HG02840 (cell line): ENCODE measurements around the gene ANKFN1.

Experiments used
- ATAC-seq: cut with Tn5 transposase; IDR thresholded peaks from one replicate; pipeline ENCODE4 v1.9.1; 2021; ENCODE audit warnings: mild to moderate bottlenecking, moderate library complexity, moderate number of reproducible peaks; ENCODE audit not compliant: unreplicated experiment, low FRiP score

Gene ANKFN1

DNA sequence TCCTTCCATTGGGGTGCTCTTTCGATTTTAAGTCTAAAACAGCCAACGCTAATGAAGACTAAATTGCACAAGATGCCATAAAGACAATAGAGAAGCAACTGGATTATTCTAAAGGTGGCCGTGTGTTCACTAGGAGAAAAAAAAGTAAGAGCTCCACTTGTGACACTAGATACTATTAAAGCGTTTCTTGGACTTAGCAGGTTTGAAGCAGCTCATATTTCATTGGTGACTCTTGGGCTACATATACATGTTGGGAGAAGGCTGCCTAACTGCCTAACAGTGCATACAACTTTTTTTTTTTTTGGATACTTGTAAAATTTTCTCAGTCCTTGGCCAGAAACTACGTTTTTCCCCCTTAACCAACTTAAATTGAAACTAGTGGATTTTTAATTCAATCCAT is 328.4 kb downstream of the ANKFN1 start:
- no peak for ATAC-seq

- no peak for ATAC-seq
Observed at GRCh38 chr17:56482229-56482628, 329.0 kb downstream of the ANKFN1 start.

DNA sequence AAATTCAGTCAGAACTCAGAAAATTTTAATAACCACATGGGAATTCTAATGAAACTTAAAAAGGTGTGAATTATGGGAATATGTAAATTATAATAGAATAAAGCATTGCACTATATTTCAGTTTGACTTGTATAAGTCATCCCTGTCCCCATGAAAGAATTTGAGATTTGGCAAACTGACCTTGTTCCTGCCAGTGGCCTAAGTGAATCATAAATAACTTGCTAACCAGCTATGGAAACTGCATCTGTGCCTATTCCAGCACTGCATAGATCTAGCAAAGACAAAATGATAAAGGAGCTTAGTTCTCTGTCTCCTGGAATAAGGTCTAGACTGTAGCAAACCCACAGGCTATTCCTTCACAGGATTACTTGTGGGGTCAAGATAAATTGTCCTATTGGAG is 333.5 kb downstream of the ANKFN1 start:
- ATAC-seq = no peak

DNA sequence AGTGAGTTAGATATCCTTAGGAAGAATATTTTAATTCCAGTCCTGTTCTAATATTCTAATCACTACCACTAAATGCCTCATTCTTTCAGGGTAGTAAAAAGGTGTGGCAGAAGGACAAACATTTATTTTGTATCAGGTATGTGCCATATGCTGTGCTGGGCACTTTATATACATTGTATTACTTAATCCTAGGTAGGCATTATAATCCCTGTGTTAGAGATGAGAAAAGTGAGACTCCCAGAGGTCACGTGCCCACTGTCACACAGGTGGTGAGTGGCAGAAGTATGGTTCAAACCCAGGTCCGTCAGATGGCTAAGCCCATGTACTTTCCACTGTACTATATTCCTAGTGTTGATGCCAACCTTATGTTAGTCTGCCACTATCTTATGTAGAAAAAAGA is 335.5 kb downstream of the ANKFN1 start:
- no peak for ATAC-seq

DNA sequence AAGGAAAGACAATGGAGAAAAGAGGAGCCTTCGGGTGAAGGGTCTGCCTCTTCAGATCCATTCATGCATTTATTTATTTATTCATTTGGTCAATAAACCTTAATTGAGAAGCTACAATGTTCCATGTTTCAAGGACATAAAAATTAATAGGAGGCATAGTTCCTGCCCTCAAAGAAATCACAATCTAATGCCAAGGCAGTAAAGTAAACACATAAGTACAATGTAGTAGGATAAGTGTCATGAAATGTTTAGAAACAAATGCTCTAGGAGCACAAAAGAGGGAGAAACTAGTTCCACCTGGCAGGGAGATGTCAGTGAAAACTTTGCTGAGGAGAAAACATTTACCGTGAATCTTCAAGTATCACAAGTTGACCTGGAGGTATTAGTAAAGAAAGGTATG is 336.7 kb downstream of the ANKFN1 start:
- no peak for ATAC-seq

DNA sequence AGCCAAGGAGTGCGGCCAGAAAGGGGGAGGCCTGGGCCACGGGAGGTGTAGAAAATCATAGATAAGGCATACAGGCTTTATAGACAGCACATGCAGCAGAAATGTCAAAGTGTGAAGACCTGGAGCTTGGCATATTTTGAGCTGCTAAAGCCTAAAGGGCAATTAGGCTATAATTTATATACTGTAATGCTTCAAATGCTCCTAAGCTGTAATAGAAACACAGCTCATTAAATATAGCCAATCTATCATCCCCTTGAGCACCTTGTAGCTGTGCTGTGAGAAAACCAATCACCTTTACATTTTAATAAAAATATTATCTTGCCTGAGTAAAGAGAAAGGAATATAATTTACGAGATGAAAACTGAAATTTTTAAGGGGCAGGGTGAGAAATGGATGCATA is 342.3 kb downstream of the ANKFN1 start:
- ATAC-seq = no peak

- ATAC-seq = no peak
Observed at GRCh38 chr17:56497132-56497531, 343.9 kb downstream of the ANKFN1 start.

DNA sequence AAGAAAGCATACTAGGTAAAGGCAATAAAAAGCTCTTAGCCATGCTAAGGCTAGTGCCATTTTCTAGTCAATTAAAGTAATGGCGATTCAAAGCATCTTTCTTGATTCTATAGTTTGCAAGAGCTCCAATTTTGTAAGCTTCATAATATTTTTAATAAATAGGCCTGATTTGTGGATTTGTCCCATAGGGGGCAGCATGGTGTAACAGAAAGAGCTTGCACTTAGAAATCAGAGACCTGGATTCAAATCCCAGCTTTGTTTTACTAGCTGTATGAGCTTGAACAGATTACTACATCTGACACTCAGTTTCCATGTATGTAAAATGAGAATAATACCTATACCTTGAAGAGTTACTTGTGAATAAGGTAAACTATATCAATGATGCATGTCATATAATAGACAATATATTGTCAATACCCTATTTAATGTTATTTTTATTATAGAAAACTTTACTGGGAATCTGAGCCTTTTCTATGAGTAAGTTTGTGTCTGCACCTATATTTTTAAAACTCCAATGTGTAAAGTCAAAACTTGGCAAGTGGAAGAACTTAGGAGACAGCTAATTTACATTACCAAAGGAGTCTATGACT is 346.6 kb downstream of the ANKFN1 start:
- no peak for ATAC-seq

- no peak for ATAC-seq
Observed at GRCh38 chr17:56502120-56502654, 348.9 kb downstream of the ANKFN1 start.

DNA sequence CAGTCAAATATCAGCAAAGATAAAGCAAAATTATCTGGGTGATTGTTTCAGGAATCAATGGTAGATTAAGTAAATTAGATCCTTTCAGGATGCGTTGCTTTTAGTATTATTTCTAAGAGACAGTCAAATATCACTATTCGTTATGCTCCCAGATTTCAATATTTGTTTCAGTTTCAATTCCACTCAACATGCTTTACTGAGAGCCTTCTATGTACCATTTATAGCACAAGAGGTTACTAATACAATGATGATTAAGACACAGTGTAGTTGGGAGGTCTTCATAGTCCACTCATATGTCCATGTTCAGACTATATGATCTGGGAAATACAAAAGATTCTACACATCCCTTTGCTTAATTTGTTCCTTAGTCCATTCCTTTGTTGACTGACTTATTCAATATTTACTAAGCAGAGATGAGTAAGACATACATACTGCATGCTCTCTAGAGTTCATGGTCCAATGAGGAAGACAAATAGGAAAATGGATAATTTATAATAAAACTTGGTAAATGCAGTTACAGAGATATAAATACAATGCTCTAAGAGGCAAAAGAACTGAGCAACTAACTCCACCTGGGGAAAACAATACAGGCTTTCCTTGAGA is 352.0 kb downstream of the ANKFN1 start:
- no peak for ATAC-seq

DNA sequence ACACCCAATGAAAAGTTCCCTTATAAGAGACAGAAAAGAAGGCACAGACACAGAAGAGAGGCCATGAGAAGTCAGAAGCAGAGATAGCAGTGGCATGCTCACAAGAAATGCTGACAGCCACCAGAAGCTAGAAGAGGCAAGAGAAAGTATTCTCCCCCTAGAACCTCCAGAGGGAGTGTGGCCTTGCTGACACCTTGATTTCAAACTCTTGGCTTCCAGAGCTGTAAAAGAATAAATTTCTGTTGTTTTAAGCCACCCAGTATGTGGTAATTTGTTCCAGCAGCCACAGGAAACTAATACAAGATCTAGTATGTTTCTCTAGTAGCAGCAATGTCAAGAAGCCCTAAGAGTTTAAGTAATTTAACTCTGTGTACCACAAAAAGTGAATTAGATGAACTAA is 353.1 kb downstream of the ANKFN1 start:
- no peak for ATAC-seq

- no peak for ATAC-seq
Observed at GRCh38 chr17:56510554-56511342, 357.5 kb downstream of the ANKFN1 start.

DNA sequence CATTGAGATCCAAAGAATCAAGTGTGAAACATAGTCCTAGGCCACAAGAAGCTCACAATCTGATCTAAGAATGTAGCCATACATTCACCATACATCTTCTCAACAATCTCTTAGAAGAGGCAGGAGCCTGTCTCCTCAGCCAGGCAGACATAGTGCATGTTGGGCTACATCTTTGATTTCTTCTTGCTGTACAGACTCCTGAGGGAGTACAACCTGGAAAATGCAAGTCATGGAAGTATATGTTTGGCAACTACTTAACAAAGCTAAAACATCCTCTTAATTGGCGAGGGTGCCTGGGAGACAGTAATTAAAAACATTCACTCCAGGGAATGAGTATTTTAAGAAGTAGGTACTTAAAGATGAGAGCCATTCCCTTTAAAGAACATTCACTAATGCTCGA is 361.0 kb downstream of the ANKFN1 start:
- no peak for ATAC-seq

GRCh38 chr17:56514899-56515298 is 361.6 kb downstream of the ANKFN1 start:
- no peak for ATAC-seq

DNA sequence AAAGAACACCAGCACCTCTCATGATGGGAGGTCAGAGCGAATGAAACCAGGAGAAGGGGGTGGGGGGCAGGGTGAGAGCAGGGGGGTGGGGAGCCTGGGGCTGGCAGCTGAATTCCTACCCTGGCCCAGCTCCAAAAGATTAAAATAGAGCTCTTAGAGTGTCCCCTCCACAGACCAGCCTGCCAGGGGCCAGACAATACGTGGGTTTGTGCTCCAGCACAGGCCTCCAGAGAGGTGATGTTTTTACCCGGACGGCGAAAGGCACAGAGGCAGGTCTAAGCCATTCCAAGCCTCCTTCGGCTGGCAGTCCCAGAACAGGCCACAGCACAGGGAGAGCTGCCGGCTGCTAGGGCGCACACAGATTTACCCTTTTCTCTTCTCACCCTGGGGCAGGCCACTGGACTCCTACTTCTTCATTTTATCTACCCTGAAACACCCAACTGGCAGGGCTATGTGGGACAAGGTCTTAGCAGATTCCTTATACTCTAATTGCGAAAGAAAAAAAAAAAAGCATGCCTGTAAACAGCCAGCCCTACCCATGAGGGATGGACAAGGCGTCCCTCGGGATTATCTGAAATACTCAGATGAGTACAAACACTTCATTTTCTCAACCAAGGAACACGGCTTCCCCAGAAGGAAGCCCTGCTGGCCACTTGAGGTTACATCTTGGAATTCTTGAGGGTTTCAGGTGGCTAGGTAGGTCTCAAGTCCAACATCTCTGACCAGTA is 368.3 kb downstream of the ANKFN1 start:
- ATAC-seq = no peak

- no peak for ATAC-seq
Observed at GRCh38 chr17:56523042-56523441, 369.8 kb downstream of the ANKFN1 start.

DNA sequence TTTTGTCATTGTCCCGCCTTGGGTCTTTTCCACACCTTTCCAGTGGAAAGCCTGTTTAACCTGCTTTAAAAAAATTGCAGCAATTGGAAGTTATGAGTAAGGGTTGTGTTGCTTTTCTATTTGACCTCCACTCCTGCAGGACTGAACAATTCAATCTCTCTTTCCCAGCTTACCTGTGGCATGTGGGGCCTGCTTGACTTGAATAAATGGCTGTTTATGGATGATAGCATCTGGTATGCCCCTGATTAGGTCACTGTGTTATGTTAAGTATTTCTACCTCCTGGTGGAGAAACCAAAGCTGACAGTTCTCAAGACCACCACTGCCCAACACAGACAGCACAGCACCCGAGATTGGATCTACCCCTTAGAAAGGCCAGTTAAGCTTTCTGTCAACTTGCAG is 375.4 kb downstream of the ANKFN1 start:
- no peak for ATAC-seq

GRCh38 chr17:56532926-56533325 is 379.7 kb downstream of the ANKFN1 start:
- no peak for ATAC-seq

DNA sequence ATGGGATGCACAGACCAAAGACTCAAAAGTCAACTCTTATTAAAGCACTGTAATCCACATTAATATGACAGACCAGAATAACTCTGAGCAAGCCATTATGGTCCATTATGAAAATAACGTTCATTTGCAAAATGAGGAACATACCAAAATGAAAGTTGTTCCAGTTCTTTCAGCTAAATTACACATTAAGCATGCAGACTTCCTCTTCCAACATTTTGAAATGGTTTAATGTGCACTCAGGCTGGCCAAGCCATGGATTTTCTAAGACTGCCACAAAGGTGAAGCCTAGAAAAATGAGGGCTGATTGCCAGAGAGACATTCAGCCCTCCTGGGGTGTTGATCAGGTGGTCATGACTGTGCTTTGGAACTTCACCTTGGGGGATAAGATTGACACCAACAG is 383.5 kb downstream of the ANKFN1 start:
- no peak for ATAC-seq

GRCh38 chr17:56540836-56541235 is 387.6 kb downstream of the ANKFN1 start:
- no peak for ATAC-seq

DNA sequence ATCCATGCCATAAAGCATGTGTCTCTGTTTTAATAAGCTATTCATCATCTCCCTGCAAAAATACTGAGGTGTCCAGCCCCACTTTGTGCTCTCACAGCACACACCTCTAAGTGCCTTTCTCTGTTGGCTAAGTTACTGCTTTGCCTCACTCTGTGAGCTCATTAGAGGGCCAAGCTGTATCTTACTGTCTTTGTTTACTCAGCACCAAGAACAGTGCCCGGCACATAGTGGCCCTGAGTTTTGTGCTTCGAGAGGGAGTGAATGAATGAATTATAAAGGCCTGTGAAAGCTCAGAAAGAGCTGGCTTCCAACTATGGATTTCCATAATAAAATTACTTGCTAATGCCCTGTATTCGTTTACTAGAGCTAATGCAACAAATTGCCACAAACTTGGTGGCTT is 390.0 kb downstream of the ANKFN1 start:
- ATAC-seq = no peak
